NCI-H146 treated with DMSO at 0.1 percent for 48 hours (cell line): ENCODE results near the gene HPS3.

ENCODE experiments used
- DNase-seq: peaks from one replicate; lab custom pipeline; 2025; ENCODE audit not compliant: unreplicated experiment; lab: John Stamatoyannopoulos, UW

Gene HPS3

DNA sequence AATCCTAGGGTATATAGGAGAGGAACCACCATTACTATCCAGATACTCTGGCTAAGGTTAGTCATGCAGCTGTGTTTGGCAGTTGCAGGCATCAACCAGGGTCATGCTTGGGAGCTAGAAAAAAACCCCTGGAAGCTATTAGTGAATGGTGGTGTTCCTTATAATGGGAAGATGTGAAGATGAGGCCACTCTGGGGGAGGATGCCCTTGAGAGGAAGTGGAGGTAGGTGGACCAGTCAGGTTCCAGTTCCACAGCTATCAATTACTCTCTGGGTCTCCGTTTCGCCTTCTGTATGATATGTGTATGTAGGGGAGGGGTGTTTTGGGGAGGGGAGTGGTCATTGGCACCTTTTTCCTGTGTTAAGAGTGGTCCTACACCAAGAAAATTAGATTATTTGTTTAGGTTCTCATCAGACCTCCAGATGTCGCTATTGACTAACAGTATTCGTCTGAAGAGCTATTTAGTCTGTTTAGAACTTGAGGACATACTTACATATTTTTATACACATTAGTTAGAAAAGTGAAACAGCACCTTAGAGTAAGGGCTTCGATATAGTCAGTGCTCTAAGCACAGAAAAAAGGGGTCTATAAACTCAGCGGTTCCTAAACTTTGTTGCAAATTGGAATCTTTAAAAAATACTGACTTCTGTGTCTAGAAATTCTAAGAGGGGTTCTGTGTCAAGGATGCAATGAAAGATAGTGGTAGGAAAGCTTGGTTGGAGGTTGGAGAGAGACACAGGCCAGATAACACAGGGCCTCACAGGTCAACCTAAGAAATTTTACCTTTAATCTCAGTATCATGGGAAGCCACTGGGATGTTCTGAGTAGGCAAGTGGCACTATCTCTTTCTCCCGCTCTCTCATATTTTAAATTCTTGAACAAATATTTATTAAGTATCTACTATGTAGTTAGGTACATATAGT lies 9.1 kb upstream of the HPS3 start:
- DNase-seq: peak; percentile 67

DNA sequence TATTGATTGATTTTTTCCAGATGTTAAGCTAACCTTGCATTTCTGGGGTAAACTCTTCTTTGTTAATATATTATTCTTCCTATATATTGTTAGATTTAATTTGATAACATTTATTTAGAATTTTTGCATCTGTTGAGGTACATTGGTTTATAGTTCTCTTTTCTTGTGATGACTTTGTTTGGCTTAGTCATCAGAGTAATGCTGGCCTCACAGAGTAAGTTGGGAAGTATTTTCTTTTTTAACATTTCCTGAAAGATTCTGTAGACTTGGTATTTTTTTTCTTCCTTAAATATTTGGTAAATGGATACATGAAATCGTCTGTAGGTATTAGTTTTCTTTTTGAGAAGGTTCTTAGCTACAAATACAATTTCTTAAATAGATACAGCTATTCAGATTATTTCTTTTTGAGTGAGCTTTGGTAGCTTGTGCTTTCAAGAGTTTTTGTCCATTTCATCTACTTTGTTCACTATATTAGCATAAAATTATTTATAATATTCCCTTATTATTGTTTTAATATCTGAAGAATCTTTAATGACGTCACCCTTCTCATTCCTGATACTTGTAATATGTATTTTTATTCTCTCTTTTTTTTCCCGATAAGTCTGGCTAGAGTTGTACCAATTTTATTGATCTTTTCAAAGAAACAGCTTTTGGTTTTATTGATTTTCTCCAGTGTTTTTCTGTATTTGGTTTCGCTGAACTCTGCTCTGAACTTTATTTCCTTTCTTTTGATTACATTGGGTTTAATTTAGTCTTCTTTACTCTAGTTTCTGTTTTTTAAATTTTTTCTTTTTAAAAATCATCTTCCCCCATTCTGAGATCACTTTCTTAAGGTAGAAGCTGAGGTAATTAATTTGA lies 6.5 kb upstream of the HPS3 start:
- no peak for DNase-seq

DNA sequence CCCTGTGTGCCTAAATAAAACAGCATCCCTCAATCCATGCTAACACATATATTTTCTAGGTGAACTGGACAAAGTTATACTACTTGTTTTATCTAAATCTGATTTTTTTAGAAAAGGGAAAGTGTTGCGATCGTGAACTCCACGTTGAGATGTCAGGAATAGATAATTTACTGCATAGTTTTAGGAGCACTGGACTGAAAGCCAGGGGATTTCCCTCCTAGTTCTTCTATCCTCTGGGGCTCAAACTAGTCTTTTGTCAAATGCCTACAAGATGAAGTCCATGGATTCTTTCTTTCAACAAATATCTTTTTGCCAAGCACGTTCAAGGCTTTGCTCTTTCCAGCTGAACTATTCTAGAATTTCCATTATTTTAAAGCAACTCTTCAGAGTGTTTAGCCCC lies 617 bp upstream of the HPS3 start:
- no peak for DNase-seq

DNA sequence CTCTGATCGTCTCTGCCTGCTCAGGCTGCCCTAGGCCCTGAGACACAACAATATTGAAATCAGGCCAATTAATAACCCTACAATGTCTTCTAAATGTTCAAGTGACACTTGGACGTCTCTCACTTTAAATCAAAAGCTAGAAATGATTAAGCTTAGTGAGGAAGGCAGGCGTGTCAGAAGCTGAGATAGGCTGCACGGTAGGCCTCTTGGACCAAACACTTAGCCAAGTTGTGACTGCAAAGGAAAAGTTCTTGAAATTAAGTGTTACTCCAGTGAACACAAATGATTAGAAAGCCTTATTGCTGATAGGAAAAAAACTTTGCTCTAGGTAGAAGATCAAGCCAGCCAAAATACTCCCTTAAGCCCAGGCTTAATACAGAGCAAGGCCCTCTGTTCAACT lies 2.2 kb downstream of the HPS3 start:
- DNase-seq: no peak

DNA sequence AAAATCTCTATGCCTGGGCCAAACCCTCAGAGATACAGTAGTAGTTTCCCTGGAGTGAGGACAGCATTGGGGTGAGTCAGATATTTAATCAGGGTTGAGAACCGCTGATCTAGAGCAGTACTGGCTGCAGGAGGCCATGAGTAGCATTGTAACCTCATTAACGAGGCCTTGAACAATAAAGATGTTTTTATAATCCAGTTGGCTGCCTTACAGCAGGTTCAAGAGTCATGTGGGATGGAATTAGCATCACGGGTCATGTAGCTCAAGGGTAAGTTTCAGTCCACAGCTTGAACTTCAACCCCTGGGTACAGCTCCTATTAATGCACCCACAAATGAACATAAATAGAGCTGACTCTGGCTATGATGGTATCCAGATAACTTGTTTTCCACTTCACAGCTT lies 5.1 kb downstream of the HPS3 start:
- DNase-seq: no peak

DNA sequence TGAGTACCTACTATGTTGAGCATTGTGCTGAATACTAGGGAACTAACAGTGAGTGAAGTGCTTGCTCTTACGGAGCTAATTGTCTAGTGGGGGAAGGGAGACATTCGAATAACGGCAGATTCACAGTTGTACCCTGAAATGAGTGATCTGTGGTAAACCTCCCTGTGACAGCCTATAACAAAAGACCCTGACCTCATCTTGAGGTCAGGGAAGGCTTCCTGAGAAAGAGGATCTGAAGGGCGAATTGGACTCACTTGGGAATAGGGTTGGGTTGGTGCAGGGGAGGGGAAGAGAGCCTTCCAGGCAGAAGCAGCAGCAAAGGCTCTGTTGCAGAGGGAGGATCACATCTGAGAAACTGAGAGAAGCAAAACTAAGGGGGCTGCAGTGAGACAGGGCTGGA lies 13.2 kb downstream of the HPS3 start:
- DNase-seq: no peak

DNA sequence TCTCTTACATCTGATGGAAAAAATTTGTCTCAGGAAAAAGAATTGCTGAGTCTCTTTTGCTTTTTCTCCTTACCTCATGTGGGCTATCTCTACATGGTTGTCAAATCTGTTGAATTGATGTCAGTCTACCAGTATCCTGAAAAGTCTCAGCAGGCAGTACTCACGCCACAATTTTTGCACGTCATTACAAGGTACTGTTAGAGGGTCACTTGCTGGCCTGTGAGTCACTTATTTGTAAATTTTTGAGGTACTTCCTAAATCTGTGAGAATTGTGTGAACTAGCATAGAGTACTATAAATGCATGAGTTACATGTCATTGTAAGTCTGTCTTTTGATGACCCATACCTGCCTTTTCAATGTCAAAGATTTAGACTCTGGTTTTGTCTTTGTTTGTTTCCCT lies 15.9 kb downstream of the HPS3 start:
- DNase-seq: no peak

DNA sequence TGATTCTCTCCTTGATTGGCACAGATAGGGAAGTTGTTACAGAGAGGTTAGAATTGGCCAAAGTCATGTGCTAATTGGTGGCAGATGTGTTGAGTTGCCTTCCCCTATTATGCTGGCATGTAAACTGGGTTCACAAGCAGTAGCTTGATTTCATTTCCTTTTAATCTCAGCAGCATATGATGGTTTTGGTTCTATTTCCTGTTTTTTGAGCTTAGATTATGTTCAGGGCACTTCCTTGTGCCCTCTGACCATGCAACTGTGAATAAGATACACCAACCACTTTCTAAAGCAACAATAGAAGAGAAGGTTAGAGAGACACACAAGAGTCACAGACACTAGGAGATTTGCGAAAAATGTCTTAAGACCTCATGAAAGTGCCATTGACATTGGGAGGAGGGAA lies 16.5 kb downstream of the HPS3 start:
- no peak for DNase-seq

DNA sequence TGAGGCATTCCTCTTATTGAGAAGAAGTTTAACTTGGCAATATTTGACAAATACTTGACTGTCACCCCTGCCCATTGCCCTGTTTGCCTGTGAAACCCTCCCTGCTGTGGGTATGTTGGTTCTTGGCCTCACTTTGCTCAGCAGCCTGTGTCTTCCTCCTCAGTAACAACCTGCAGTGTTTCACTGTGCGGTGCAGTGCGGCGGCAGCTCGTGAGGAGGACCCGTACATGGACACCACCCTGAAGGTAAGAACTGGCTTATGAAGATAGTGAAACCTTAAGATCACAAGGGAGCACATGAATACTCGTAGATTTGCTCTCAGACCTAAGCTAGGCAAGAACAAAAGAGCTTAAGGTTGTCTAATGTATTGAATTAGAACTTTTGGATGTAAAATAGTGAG lies 21.0 kb downstream of the HPS3 start:
- DNase-seq: no peak

DNA sequence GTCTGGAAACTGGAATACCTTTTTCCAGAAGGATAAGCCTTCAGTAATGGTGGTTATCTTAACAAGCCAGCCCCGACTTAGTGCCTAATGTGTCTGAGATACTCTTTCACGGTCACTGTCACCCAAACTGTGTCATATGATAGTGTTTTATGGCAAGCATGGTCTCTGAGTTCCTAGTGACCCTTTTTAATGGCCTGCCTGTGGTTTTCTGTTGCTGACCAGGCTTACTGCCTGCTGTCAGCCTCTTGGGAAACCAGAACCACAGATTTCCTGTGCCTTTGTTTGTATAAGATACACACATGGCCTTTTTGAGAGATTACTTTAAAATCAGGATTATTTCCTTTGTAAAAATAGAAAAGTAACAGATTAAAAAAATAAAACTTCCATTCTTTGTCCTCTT lies 22.4 kb downstream of the HPS3 start:
- DNase-seq: no peak

DNA sequence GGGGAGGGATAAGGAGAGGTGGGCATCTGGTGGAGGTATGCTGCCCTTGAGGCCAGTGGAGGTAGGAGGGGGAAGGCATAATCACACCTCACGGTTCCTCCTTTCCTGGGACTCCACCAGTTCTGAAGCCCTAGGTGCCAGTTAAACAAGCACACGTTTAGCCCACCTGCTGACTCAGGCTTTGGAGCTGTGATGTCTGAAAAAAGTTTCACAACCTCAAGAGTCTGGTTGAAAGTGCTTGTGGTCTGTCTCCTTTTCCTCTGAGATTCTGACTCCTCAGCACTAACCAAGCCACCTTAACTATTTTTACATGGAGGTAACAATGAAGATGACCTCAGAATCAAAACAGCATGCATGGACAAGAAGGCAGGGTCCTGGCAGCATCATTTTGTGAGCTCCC lies 23.0 kb downstream of the HPS3 start:
- DNase-seq: no peak

DNA sequence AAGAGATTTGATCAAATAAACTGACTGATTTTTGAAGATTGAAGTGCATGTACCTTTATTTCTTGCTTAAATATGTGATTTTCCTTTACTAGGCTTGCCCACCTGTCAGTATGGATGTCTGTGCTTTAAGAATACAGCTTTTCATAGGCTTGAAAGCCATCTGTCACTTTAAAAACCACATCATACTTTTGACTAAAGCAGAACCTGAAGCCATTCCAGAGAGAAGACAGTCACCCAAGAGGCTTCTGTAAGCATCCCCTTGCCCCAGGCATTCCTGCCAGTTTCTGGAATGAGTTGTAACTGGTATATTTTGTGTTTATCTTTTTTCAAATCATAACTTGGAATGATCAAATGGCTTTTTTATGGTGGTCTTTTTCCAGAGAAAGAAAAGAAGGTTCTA lies 24.0 kb downstream of the HPS3 start:
- DNase-seq: no peak

DNA sequence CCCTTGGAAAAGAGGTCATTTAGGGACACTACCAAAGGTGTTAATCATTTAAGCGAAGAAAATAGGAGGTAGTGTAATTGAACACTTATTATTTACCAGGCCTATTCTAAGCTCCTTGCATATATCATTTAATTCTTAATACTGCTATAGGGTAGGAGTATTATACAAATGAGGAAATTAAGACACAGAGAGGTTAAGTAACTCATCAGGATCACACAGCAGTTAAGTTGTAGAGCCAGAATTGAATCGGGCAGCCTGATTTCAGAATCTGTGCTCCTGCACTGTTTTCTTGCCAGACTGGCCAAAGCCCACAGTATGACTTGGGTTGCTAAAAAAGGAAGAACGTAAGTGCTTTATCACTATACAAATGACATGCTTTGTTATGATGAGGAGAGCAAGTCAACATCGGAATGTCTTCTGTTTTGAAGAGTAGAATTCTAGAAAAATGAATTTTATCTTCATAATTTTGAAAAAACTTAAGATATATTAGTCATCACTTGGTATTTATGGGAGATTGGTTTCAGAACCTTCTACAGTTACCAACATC lies 31.4 kb downstream of the HPS3 start:
- no peak for DNase-seq

DNA sequence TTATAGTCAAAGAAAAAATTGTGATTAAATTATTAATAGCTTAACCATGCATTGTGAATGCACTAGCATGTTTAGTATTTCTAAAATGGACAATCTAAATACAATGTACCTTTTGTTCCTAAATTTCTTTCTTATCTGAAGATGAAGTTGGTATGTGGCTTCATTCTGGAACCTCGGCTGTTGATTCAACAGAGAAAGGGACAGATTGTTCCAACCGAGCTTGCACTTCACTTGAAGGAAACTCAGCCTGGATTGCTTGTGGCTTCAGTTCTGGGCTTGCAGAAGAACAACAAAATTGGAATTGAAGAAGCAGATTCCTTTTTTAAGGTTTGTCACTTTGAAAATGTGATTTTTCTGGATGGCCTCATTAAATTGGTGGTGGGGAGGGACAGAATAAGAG lies 32.6 kb downstream of the HPS3 start:
- no peak for DNase-seq

DNA sequence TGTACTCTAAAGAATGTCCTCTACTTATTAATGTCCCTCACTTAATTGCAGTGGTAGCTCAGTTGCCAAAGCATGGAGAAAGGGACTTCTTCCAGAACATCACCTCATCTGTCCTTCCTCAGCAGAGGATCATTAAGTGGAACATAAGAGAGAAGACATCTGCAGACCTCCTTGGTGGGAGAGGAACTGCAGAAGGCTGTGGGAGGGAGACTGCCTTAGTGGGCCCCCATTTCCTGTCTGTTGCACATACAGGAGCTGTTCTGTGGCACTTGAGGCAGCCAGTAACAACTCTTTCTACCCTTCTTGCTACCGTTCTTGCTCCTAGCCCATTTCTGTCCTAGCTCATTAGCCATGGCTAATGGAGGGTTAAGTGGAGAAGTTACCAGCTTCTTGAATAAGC lies 33.6 kb downstream of the HPS3 start:
- no peak for DNase-seq

DNA sequence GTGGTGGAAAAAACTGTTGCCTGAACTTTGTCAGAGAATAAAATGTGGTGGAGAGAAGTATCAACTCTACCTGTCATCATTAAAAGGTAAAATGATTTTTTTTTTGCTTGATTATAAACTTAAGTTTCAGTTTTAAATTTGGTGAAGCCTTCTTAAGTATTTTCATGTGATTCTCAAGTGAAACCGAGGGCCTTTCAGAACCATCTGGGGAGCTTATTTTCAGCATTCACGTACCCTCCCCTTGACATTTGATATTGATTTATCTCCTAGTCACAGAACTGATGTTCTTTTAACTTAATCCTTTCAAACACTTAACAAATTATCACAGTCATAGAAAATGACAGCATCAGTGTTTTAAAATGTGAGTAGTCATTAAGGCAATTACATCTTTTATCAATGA lies 38.5 kb downstream of the HPS3 start:
- no peak for DNase-seq

DNA sequence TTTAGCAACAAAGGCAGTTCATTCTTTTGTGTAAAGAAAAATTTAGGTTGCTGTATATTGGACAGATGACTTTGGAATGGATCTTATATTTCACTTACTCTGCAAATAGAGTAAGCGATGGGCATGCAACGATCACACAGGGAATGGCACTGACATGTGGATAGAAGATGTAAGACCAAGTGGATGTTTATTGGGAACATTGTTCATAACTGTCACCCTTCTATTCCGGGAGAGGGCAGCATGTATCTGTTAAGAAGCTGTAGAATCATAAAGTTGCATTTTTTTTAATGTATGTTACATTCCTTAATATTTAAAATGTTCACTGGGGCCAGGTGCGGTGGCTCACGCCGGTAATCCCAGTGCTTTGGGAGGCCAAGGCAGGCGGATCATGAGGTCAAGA lies 41.2 kb downstream of the HPS3 start:
- DNase-seq: no peak

DNA sequence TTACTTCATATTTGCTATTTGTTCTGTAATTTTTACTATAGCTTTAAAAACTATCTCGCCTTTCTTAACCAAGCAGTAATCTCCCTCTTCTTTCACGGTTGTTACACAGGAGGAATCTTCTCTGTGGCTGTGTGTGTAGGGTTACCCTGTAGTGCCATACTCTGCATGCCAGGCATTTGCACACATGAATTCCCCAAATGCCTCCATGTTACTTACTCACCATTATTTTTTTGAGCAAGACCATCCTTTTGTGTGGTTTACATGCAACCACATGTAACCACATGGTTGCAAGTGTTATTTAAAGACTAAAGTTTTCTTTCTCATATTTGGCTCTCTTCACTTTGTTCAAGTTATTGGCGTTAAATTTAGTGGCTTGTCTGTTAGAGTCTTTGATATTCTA lies 45.5 kb downstream of the HPS3 start:
- no peak for DNase-seq

DNA sequence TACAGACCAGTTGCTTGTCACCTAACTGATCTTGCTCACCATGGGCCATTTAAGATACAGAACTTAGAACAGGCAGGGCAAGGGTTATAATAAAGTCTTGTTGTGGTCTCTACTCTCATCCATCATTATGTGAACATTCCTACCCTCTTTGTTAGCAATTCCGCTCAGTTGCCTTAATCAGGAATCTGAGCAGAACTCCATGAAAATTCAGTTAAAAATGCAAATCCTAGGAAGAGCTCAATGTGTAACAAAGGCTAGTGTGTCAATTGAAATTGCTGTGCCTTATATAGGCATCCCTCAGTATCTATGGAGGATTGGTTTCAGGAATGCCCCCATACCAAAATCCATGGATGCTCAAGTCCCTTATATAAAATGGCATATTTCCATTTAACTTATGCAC lies 47.7 kb downstream of the HPS3 start:
- no peak for DNase-seq

DNA sequence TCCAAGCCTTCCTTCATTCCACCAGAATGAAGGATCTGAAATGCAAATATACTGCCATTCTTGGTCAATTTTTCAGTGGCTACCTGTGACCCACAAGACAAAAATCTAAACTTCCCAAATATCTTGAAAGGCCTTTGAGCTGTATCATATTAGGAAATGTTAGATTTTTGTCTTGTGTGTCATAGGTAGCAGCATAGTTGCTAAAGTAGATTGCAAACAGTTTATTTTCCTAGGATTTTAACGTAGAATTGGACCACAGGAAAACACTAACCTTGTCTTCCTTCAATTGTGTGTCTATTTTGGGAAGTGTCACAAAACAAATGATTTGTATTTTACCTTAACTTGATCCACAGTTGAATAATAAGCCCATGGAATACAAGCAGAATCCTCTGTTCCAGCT lies 49.8 kb downstream of the HPS3 start:
- DNase-seq: no peak

DNA sequence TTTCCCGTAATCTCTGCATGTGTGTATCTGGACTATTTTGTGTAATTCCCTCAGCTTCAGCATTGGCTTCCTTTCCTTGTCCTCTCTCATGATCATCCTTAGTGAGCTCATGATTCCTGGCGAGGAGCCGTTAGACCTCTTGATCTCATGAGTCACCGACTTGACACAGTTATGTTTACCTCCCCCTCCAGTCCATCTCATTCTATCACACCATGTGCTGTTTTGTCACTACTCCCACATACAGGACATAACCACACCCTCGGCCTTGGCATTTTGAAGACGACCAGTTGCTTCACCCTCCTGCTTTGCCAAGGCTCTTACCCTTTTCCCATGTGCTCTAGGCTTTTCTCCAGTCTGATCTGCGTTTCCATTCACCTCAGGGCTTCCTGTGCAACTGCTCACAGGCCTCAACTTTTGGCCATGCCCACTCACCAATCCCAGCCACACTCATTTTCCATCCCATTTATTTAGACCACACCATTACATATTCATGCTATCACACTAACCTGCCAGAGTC lies 50.7 kb downstream of the HPS3 start:
- DNase-seq: no peak

DNA sequence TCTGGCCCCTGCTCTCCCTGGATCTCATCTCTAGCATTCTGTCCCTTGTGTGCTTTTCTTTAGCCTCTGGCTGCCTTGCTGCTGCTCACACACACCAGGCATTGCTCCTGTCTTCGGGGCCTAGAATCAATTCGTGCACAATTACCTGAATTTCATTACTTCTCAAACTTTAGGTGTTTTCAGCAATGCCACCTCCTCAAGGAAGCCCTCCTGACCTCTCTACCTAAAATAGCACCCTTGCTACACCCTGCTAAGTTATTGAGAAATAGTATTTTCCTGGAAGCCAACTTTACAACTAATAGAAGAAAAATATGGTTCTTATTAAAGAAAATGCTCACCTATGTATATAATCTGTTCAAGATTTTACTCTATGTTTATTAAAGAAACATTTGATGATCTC lies 51.7 kb downstream of the HPS3 start:
- DNase-seq: no peak
